Urothelium cell line (cell line): ENCODE measurements around the gene ZNF423.
A peak's percentile ranks its signal among the peaks of the same experiment; 100 is the strongest.
"Not testable (repeated sequence)": the region's sequence is repeated elsewhere in the genome, so short reads cannot be mapped to it uniquely, and the experiment has no call there.

ENCODE experiments used
- DNase-seq: peaks from one replicate; pipeline ENCODE4 v3.0.0; 2011; ENCODE audit warnings: low spot score, mixed read lengths
- FAIRE-seq: peaks from 2 replicates; lab custom pipeline; 2011; peaks lifted over from hg19 to GRCh38; lab: Jason Lieb, UNC

The ZNF423 gene

GRCh38 chr16:49527611-49528010 is 328.3 kb downstream of the ZNF423 start:
- DNase-seq (no peak), FAIRE-seq (peak; percentile 17)

GRCh38 chr16:49526860-49527365 is 329.0 kb downstream of the ZNF423 start:
- FAIRE-seq: no peak
- no peak for DNase-seq

- DNase-seq (no peak), FAIRE-seq (no peak)
Measured at GRCh38 chr16:49524947-49525315, 331.0 kb downstream of the ZNF423 start.

GRCh38 chr16:49524216-49524946 is 331.5 kb downstream of the ZNF423 start:
- DNase-seq (no peak), FAIRE-seq (no peak)

GRCh38 chr16:49523435-49524159 is 332.3 kb downstream of the ZNF423 start:
- DNase-seq (no peak), FAIRE-seq (no peak)

- FAIRE-seq: no peak
- DNase-seq: no peak
Measured at GRCh38 chr16:49521734-49522325, 334.1 kb downstream of the ZNF423 start.

- DNase-seq: no peak
Measured at GRCh38 chr16:49520492-49521038, 335.3 kb downstream of the ZNF423 start.

GRCh38 chr16:49519741-49520140 is 336.2 kb downstream of the ZNF423 start:
- DNase-seq: no peak
- no peak for FAIRE-seq

More at GRCh38 chr16:49520492-49521038, 335.3 kb downstream of the ZNF423 start:
- FAIRE-seq: no peak

- no peak for DNase-seq
Measured at GRCh38 chr16:49519008-49519656, 336.8 kb downstream of the ZNF423 start.

GRCh38 chr16:49516382-49517036 is 339.4 kb downstream of the ZNF423 start:
- DNase-seq: no peak
- no peak for FAIRE-seq

More at GRCh38 chr16:49519008-49519656, 336.8 kb downstream of the ZNF423 start:
- no peak for FAIRE-seq

- DNase-seq: no peak
- no peak for FAIRE-seq
Measured at GRCh38 chr16:49515861-49516260, 340.1 kb downstream of the ZNF423 start.

GRCh38 chr16:49515016-49515565 is 340.8 kb downstream of the ZNF423 start:
- DNase-seq (no peak), FAIRE-seq (no peak)

- no peak for DNase-seq
- FAIRE-seq: no peak
Measured at GRCh38 chr16:49514073-49514980, 341.6 kb downstream of the ZNF423 start.

- FAIRE-seq: no peak
Measured at GRCh38 chr16:49513040-49513439, 342.9 kb downstream of the ZNF423 start.

GRCh38 chr16:49510654-49511305 is 345.1 kb downstream of the ZNF423 start:
- DNase-seq (no peak), FAIRE-seq (no peak)

More at GRCh38 chr16:49513040-49513439, 342.9 kb downstream of the ZNF423 start:
- DNase-seq: peak; percentile 21

GRCh38 chr16:49510141-49510540 is 345.8 kb downstream of the ZNF423 start:
- no peak for DNase-seq
- FAIRE-seq: no peak

GRCh38 chr16:49506058-49507013 is 349.6 kb downstream of the ZNF423 start:
- not testable (repeated sequence) for DNase-seq
- peak; percentile 9 for FAIRE-seq
